Ammon's horn (tissue), 1 donor: ENCODE measurements around the gene NFATC1.

Experiments
- DNase-seq: peaks from one replicate; pipeline ENCODE4 v3.0.0-alpha.2; 2016; ENCODE audit warnings: low spot score

The NFATC1 gene

DNA sequence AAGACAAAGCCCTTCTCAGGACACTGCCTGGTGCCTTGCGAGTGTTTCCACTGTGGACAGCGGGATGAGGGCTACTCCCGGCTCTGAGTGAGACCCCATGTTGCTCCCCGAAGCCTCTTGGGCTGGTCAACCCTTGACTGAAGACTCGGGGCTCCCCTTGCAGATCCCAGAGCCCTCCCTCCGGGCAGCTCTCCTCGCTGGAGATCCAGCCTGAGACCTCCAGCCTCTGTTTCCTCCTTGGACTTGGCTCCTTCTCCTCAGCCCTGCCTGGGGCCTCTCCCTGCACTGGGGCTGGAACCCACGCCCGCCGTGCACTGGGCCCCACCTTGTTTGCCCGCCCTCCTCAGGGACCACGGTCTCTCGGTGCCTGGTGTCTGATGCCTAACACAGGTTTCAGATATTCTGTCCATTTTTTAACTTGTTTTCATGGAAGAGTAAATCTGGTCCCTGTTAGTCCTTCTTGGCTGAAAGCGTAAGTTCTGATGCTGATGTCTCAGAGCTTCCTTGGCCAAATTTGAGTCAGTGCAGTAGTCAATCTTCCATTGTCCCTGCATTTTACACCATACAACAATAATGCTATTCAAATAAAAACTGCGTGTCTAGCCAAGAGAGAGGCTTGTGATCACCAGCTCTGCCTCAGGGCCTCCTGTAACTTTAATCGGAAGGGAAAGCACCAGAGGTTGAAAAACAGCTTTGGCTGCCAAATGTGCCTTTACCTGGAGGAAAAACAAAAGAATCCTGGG lies 144.6 kb downstream of the NFATC1 start:
- peak; percentile 58 for DNase-seq

DNA sequence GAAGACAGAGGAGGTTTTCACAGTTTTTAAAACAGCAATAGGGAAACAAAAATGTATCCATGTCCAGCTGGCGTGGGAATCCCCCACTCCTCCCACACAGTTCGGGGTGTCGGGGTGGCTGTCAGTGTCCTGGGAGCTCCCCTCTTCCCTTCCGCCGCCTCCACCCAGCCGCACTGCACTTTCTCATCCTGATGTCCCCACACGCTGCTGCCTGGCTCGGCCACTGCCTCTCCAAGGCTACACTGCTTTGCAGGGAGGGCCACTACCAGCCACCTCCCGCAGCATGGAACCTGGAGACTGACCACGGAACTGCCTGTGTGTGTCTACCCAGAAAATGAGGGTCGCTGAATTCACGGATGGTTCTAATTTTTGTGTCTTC lies 145.2 kb downstream of the NFATC1 start:
- DNase-seq, result no peak

DNA sequence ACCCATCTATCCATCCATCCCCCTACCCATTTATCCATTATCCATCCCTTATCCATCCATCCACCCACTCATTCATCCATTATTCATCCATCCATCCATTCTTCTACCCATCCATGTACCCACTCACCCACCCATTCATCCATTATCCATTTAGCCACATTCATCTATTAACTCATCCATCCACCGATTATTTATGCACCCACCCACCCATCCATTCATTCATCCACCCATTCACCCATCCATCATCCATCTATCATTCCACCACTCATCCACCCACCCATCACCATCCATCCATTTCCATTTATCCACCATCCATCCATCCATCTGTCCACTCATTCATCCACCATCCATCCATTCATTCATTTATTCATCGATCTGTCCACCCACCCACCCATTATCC lies 146.5 kb downstream of the NFATC1 start:
- no peak for DNase-seq

DNA sequence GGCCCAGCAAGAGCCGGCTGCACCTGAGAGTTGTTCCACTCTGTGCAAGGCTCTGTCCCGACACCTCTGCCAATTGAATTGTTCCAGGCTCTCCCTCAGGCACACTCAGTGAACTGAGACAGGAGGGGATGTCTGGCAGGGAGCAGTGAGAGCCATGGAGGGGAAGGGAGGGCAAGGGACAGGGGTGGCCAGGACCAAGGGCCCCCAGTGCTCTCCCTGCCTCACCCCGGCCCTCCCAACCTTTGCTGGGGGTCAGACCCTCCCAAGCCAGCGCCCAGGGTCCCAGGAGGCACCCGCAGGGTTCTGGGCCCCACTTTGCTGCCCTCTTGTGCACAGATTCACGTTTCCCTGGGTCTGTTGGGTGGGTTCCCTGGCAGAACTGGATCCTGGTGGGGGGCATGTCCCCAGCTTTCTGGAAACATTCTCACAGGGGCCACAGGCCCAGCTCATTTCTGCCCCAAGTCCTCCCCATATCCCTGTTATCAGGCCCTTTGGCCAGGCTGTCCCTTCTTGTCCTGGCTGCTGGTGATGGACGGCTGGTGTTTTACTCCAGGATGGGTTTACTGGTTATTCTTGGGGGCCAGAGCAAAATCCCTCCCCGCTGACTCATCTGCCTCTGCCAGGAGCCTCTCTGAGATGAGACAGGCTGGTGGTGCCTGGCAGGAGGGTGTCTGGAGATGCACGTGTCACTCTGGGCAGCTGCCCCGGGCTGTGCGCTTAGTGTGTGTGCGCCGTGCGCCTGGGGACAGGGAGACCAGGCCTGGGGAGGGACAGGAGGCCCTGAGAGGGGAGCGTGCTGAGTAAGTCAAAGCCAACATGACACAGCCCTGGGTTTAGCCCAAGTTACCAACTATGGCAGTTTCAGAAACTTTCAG lies 147.4 kb downstream of the NFATC1 start:
- DNase-seq, result peak; percentile 50

DNA sequence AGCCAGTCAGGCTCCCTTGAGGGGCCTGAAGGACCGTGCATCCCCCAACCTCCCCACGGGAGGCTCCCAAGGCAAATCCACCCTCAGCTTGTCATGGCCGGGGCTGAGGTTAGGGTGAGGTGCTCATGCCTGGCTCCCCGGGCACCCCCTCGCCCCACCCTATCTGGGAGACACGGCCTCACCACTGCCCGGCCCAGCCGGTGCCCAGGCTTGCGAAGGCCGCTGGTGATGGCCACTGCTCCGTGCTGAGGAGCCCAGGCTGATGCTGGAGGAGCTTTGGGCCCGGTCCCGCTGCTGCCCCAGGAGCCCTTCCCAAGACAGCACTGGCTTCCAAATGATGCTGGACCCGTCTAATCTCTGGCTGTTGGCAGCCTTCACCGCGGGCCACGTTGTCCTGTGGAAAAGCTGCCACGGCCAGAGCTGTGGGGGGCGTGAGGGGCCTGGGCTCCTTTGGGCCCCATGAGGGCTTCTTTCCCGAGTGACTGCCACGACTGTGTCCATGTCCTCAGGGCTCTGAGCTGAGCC lies 148.2 kb downstream of the NFATC1 start:
- no peak for DNase-seq

DNA sequence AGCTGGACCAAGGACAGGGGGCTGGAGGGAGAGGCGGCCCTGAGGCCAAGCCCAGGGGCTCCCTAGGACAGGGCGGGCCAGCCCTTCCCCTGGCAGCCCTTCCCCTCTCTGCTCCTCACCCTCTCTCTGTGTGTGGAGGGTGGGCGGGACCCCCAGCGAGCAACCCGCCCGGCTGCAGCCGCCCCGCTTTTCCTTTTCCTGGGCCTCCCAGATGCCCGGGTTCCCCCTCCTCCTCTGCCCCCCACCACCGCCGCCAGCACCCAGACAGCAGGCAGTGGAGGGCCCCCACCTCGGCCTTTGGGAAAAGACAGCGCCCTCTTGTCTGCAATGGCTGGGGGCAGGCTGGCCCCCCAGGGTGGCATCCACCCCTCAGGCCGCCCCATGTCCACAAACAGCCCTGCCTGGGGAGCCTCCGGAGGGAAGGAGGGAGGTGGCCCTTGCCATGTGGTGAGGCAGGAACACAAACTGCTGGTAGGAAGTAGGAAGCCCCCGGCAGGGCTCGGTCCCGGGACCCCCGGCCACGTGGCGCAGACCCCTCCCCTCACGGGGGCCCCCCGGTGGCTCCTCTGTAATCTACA lies 148.7 kb downstream of the NFATC1 start:
- DNase-seq, result no peak

DNA sequence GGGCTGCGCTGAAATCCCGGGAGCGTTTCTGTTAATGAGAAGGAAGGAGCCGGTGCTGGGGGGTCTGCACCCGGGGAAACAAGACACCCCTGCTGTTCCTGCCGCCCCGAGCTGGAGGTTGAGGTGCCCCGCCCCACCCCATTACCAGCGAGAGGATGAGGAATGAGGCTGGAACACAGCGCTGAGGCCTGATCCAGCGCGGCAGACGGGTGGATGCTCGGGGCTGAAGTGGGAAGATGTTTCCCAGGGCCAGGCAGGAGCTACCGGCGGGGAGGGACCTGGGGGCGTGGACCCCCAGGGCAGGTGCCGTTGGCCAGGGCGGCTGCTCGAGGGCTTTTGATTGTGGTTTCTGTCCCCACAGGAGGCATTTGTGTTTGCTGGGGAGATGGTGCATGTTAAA lies 149.5 kb downstream of the NFATC1 start:
- no peak for DNase-seq

DNA sequence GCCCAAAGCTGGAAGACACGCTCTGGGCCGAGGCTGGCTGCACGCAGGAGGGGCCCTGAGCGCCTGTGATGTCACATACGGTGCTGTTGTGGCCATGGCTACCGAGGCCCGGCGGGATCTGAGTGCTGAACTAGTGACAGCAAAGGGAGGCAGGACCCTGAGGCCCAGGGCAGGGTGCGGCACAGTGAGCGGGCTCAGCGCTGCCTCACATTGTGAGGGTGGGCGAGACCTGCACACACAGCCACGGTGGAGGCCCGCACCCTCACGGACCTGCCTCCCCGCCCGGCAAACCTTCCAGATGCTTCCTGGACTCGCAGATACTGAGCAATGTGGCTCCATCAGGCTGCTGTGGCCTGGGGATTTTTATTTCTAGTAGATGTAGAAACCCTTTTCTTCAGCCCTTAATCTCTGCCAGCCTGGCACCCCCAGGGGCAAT lies 150.0 kb downstream of the NFATC1 start:
- DNase-seq, result no peak

DNA sequence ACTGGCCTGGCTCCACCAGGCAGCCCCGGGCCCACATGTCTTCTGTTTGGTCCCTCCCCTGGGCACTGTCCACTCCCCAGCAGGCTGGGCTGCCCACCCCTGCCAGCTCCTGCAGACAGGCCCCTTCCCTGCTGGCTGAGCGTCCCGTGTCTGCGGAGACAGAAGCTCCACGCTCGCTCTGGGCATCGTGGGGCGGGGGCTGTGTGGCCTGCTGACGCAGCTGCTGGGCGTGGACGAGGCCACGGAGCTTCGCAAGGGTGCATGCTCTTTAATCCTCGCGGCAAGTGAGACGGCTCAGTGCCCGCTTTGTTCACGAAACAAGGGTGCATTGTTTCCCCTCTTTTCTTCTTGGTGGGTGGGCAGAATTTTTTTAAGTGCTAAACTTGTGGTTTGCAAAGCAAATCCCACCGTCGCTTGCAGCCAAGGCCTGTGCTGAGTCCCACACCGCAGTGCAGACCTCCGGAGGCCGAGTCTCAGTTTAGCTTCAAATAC lies 151.1 kb downstream of the NFATC1 start:
- no peak for DNase-seq

DNA sequence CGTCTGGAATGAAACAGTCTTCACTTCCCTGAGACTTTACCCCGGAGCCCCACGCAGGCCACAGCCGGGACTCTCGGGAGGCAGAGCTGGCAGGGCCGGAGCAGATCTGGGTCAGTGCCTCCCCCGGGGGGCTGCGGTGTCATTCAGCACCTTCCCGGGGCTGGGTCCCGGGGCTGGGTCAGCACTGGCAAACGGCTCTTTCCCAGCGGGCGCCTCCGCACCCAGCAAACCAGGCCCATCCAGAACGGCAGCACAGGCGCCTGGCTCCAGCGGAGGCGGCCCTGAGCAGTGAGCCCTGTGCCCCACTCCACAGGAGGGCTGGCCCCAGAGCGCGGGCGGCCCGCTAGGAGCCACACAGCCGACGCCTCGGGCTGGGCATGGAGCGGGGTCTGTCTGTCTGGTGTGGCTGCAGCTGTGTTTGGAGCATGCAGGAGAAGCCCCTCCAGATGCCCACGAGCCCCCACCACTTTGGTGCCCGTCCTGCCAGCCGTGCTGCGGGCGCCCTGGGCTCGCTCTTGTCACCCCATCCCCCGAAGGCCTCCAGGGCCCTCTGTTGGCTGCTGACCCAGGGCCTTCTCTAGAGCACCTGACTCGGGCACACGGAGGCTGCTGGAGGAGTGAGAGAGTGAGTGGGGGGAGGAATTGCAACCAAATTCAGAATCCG lies 151.8 kb downstream of the NFATC1 start:
- no peak for DNase-seq

DNA sequence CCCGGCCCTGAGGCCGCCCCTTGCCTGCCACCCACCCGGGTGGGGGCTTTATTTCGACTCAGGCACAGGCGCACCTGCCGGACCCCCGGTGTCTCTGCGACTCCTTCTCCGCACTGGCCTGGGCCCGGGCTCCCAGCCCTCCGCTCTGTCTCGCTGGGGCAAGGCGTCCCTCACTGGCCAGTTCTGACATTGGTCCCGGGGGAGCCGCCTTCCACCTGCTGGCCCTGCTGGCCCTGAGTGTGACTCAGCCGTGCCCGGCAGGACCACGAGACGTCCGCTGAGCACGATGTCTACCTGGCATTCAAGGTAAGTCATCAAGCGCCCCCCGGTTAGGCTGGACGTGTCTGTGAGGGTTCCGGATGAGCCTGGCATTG lies 152.3 kb downstream of the NFATC1 start:
- DNase-seq, result no peak

DNA sequence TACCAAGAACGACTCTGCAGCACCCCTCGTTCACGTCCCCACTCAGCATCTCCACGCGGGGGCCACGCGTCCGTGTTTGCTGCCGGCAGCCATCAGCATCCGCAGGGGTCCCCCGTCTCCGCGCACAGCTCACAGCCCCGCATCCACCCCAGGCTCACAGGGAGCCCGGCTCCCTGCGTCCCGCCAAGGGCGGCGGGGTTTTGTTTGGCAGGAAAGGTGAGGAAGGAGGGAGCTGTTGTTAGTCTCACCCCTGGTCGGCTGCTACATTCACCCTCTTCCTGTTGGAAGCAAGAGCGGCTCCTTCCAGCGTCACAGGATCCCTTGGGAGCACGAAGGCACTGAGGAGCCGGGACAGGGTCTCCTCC lies 152.9 kb downstream of the NFATC1 start:
- no peak for DNase-seq

DNA sequence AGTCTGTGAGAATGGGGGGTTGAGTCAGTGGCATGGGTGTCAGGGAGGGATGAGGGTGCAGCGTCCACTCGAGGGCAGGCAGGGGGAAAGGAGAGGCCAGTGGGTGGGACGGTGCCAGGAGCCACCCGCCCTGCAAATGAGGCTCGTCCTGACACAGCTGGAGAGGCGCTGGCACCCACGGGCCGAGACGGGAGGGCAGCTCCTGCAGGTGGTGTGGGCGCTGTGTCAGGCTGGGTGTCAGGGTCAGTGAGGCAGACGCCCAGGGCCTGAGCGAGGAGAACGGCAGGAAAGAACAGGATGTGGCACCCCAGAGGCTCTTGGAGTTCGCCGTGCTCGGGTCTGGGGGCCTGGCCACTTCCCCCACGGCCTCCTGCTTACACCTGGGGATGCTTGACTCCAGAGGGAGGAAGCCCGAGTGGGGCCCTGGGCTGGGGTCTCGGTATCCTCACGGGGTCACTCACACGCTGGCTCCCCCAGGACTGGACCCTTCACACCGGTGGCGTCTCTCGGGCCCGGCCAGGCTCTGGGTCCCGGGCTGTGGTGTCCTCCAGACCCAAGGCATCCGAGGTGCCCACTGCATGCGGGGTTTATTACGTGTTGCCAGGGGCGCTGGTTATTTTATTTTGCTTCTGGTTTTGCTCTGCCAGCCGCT lies 153.4 kb downstream of the NFATC1 start:
- no peak for DNase-seq

DNA sequence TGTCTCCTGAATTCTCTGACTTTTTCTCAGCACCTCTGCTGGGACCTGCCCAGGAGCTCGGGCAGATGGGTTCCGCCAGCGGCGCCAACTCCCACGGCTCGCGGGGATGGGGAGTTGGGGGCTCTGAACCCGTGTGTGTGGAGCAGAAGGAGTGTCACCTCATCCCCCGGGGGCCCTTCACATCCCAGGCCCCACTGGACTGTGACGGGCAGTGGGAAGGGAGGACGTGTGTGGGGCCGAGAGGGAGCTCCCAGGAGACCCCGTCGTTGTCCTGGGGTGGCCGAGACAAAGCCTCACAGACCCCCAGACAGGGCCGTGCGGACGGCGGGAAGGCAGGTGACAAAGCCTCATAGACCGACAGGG lies 153.9 kb downstream of the NFATC1 start:
- no peak for DNase-seq

DNA sequence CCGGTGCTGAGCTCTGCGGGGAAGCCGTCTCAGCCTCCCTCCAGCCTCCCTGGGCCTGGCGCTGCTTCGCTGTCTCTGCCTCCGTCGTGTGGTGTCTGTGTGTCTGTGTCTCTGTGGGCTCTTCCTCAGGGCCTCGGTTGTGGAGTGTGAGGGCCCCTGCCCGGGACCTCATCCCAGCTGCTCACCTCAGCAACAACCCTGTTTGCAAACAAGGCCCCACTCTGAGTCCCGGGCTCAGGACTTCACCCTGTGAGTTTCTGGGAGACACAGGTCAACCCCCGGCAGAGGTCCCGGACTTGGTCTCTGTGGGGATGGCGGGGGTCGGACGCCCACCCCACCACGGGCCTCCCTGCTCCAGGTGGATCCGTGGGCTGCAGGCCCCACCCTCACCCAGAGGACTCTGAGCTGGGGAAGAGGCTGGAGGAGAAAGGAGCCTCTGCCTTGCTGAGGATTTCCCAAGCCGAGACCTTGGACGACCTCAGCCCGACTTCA lies 156.5 kb downstream of the NFATC1 start:
- no peak for DNase-seq

DNA sequence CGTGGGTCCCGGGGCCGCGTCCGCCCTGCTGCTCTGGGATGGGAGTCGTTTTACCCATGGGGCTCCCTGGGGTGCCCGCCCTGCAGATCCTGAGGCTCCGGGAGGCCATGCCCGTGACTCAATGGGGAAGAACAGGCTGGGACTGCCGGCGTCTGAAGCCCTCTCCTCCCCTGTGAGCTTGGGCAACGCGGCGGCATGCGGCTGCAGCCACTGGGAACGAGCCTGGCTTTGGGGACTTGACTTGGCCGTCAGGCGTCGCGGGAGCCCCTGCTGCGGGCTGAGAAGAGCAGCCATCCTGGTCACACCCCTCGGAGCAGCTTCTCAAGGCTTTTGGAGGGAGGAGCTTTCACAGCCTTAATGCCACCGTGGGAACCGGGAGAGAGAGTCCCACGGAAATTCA lies 157.0 kb downstream of the NFATC1 start:
- no peak for DNase-seq

DNA sequence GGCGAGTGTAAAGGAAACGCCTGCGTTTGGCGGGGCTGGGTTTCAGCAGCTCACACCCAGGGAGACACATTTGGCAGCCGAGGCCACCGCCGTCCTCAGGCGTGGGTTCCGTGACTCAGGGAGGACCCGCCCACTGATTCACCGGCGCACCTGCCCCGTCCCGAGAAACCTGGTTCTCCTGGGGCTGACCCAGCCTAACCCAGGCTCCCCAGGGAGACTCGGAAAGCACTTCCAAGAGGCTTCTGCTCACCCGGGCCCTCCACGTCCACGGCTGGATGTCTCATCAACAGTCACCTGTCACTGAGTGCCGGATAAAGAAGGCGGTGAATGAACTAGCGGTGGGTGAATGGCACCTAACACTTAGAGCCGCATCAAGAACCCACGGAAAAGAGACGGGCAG lies 157.4 kb downstream of the NFATC1 start:
- DNase-seq, result no peak

DNA sequence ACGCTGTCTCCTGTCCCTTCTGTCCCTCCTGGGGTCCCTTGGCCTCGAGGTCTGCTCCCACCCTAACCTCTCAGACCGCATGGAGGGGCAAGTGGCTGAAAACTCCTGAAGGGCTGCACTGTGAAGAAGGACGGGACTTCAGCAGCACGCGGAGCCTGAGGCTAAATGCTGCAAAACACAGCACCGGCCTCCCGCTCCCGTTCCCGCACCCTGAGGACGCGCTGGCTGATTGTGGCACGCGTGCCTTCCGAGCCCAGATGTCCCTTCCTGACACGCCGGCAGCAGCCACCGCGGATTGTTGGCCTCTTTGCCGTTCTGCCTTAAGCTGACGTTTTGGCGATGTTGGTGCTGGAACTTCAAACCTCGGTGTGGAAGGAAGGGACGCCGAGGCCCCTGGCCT lies 158.0 kb downstream of the NFATC1 start:
- DNase-seq, result no peak

DNA sequence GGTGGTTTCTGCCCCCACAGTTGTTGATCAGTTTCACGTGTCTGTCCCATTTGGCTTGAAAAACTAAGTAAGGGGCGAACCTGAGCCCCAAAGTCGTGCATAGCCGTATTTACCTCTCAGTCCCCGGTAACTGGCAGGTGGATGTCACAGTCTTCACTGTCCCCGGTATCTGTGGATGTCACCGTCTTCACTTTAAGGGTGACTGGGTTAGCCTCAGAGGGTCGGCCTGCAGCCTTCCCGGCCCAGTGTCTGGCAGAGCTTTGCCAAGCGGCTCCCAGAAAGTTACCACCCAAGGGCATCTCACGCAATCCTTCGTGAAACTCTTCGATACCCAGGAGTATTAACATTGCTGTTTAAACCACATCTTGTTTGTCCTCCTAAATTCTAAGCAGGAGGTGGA lies 158.6 kb downstream of the NFATC1 start:
- DNase-seq, result no peak

DNA sequence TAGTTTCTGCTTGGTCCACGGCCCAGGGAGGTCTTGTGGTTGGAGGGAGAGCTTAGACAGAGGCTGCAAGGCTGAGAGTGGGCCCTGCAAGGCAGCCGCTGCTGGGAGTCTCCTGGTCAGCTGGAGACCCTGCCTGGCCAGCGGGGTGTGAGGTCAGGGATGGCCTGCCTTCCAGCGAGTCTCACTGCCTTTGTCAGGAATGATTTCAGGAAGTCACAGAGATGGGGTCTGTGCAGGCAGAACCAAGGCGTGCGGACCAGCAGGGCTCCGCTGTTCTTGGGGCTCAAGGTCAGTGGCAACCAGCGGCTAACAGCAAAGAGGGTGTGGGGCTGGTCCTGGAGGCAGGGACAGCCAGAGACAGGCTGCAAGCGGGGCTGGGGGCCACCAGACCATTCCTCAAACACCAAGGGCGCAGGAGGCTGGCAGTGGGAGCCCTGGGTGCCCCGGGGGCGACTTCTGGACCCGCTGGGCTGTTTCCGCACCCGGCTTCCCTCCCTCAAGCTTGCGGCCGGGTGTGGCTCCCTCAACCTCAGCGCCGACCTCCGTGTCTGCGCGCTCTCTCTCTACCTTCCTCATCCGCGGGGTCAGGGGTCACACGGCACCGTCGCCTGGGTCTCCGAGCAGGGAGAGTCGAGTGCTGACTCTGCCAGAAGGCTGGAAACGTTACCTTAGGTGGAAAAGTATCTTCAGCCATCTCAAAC lies 159.4 kb downstream of the NFATC1 start:
- no peak for DNase-seq

DNA sequence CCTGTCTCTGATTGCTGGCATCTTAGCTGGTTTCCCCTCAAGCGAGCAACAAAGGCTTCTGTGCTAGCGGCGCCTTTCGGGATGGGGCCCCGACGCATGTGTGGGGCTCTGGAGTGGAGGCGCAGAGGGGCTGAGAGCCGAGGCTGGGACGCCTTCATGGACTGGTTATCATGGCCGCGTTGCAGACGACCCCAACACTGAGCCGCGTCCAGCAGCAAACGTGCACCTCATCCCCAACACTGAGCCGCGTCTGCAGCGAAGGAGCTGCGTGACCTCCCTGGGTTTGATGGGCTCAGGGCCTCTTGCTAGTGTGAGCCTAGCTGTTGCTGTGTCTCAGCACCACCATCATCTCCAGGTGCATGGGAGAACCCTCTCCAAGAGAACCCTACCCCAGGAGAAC lies 160.2 kb downstream of the NFATC1 start:
- no peak for DNase-seq
